Panc1 (cell line): Measurements from ENCODE around the gene ULBP2.

Source experiments
- CTCF ChIP-seq: fragments of 450-650 bp; IDR thresholded peaks from 2 replicates; pipeline ENCODE4 v1.5.1; 2017; ENCODE audit warnings: mild to moderate bottlenecking
- POLR2AphosphoS5 ChIP-seq: IDR thresholded peaks from 2 replicates; pipeline ENCODE4 v1.6.1; 2012; ENCODE audit warnings: mild to moderate bottlenecking, low read depth, low read length, moderate library complexity
- REST ChIP-seq, 2 experiments: IDR thresholded peaks; 2 replicates each; pipeline ENCODE4 v1.6.1; 2011 to 2012; ENCODE audit warnings: low read depth in 2 of 2, control low read depth in 1 of 2, low read length in 1 of 2, mild to moderate bottlenecking in 1 of 2, moderate library complexity in 1 of 2; ENCODE audit not compliant: insufficient read depth in 1 of 2
- SIN3A ChIP-seq: IDR thresholded peaks from 2 replicates; pipeline ENCODE4 v1.6.1; 2012; ENCODE audit warnings: low read depth, mild to moderate bottlenecking, low read length, moderate library complexity, borderline replicate concordance; ENCODE audit not compliant: insufficient read depth
- TCF7L2 ChIP-seq: IDR thresholded peaks from 2 replicates; pipeline ENCODE4 v1.6.1; 2011; ENCODE audit warnings: mild to moderate bottlenecking, low read depth, low read length, inconsistent platforms

- TF ChIP-seq CTCF (no peak), POLR2AphosphoS5 (no peak), REST (IDR thresholded peaks at IDR 0.05; ENCODE audit: insufficient read depth in 1 of 2, low read depth in 2 of 2, low read length in 1 of 2) (no peak), SIN3A (no peak), TCF7L2 (no peak)
Measured at GRCh38 chr6:149979293-149979692, 37.5 kb downstream of the ULBP2 start.
